Stimulated activated CD4-positive, alpha-beta T cell treated with anti-CD3 and anti-CD28 coated beads, TNF-alpha, amount 100 ng/mL, for 4 hours (primary cell): ENCODE measurements around the gene ITPR3.
"Not testable (repeated sequence)": the region's sequence is repeated elsewhere in the genome, so short reads cannot be mapped to it uniquely, and the experiment has no call there.

Experiments used
- DNase-seq, 3 experiments: peaks; one replicate each; pipeline ENCODE4 v3.0.0-alpha.2; 2020; ENCODE audit warnings: low read depth in 3 of 3

The ITPR3 gene

GRCh38 chr6:33591424-33592032, 29.6 kb upstream of the ITPR3 start:
- no peak for DNase-seq

DNA sequence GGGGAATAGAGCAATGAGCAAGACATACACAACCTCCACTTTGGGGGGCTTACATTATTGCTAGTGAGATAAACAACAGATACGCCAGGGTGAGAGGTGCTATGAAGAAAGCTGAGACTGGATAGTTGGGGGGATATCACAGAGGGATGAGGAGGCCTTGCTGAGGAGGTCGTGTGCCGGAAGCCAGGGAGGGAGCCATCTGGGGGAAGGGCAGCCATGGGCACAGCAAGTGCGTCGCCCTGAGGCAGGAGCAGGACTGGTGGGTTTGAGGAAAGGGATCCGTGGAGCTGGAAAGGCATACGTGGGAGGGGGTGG, 28.9 kb upstream of the ITPR3 start:
- no peak for DNase-seq

DNA sequence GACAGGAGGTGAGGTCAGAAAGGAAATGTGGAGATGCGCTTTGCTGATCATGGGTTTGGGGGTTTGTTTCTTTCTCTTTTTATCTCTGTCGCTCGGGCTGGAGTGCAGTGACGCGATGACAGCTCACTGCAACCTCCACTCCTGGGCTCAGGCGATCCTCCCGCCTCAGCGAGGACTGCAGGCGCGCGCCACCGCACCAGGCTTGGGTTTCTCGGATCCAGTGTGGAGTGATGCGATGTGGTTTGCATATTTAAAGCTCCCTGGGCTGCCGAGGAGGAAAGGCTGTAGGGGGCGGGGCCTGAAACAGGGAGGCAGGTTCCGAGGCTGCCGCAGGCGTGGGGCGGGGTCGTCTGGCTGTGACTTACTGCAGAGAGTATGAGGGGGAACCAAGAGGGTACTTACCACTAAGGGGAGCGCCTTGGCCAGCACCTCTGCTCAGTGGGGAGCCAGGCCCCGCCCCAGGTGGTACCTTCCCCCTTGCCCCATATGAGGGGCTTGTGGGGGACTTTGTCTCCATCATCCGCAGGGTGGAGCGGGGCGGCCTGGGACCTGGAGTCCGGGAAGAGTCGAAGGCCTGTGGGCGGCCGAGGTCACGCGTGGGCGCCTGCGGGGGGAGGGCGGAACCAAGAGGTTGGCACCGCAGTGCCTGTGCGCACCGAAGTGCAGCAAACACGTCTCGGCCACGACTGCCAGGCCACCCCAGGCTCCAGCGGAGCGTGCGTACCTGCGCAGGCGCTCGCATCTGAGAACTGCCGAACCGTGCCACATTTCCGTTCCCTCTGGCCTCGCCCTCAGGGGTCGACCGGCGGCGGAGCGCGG, 28.3 kb upstream of the ITPR3 start:
- no peak for DNase-seq

- DNase-seq = no peak
These were observed 27.8 kb upstream of the ITPR3 start for GRCh38 chr6:33593414-33593727.

DNA sequence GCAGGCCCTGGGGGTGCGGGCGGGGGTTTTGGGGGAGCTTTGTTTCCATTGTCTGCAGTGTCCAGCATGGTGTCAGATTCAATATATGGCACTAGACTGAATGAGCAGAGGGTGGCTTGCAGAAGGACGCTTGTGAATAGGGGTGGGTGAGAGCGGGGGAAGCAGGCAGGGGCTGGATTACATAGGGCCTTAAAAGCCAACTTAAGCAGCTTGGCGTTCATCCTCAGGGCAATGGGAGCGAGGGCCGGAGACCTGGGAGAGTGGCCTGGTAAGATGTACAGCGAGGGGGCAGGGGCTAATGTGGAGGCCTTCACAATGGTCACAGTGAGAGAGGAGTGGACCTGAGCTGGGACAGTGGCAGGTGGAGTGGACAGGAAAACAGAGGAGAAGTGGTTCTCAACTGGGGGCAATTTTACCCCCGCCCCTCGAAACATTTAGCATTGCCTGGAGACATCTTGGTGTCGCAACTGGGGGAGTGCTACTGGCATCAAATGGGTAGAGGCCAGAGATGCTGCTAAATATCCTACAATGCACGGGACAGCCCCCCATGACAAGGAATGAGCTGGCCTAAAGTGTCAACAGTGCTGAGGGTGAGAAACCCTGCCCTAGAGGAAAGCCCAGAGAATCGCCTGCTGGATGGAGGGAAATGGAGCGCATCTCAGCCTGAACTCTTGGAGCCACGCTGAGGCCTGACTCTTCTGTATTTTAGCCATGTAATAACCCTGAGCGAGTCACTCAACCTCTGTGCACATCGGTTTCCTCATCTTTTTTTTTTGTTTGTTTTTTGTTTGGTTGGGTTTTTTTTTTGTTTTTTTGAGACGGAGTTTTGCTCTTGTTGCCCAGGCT, 25.9 kb upstream of the ITPR3 start:
- no peak for DNase-seq

DNA sequence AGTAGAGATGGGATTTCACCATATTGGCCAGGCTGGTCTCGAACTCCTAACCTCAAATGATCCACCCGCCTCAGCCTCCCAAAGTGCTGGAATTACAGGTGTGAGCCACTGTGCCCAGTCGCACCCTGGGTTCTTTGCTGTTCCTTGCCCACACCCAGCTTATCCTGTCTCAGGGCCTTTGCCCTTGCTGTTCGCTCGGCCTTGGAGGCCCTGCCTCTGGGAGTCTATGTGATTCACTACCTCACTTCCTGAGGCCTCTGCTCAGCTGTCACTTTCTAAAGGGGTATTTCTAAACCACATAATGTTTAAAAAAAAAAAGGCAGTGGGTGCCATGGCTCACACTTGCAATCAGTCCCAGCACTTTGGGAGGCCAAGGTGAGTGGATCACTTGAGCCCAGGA, 24.2 kb upstream of the ITPR3 start:
- DNase-seq = not testable (repeated sequence)

GRCh38 chr6:33597551-33598322, 23.4 kb upstream of the ITPR3 start:
- DNase-seq = no peak

DNA sequence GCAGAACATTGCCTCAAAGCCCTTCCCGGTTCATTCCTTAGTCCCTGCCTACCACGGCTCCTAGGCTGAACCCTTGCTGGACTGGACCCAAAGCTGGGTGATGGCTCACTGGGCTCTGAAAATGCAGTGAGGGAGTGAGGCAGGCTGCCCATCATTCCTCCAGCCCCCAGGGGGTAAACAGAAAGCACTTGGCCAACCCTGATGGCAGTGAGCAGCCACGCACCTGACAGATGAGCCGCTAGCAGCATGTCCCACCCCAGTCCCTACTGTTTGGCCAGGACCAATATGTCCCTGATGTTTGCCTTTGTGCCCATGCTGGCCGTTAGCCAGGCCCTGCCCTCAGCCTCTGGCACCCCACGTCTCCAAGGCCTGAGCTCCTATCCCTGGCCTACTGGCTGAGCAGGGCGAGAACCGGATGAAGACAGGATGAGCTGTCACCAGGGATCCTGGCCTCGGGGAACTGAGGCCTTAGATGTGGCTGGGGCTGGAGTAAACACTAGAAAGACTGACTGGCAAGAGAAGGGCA, 21.6 kb upstream of the ITPR3 start:
- no peak for DNase-seq

GRCh38 chr6:33600761-33601160, 20.4 kb upstream of the ITPR3 start:
- no peak for DNase-seq

- DNase-seq = no peak
These were observed 18.9 kb upstream of the ITPR3 start for GRCh38 chr6:33602180-33602579.

GRCh38 chr6:33604941-33605854, 15.9 kb upstream of the ITPR3 start:
- no peak for DNase-seq

DNA sequence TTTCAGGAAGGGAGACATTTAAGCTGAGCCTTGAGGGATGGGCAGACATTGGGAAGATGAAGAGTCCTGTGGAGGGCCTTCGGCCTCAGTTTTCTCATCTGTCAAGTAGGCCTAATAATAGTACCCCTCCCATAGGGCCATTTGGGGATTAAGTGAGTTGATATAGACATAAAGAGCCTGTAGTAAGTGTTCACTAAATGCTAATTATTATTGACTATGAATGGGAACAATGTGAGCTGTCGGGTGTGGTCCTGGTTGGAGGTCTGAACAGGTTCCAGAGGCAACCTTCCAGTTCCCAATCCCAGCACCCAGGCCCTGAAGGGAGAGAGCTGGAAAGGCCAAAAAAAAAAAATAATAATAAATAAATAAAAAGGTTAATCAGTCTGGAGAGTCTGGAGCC, 14.5 kb upstream of the ITPR3 start:
- no peak for DNase-seq

GRCh38 chr6:33607126-33607783, 13.9 kb upstream of the ITPR3 start:
- DNase-seq = no peak

GRCh38 chr6:33607784-33608161, 13.3 kb upstream of the ITPR3 start:
- no peak for DNase-seq

DNA sequence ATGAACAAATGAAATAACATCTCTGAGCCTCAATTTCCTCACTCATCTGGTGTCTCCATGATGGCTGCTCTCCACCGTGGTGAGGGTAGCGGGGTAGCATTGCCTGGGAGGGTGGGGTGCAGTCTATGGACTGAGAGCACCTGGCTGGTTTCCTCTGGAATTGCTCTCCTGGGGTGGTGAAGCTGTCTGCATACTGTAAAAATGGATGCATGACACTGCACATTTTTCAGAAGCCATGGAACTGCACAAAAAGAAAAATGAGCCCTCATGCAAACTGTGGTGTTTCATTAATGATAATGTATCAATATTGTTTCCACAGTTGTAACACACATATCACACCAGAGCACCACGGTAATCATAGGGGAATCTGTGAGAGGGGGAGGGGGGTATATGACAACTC, 12.1 kb upstream of the ITPR3 start:
- DNase-seq = no peak

DNA sequence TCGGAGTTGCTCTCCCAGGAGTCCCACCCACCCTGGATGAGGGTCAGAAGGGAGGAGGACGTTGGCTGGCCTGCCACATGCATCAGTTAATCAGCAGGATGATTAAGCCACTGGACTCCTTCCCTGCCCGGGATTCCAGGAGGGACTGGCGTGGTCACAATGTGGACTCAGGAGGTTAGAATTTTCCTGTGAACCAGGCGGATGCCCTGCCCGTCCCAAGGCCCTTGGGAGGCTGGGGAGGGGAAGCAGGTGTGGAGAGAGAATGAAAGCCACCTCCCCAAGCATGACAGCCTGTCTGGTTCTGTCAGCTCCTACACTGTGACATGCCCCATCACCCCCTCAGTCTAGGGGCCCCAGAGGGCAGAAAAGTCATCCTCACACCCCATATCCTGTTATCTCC, 11.6 kb upstream of the ITPR3 start:
- no peak for DNase-seq

DNA sequence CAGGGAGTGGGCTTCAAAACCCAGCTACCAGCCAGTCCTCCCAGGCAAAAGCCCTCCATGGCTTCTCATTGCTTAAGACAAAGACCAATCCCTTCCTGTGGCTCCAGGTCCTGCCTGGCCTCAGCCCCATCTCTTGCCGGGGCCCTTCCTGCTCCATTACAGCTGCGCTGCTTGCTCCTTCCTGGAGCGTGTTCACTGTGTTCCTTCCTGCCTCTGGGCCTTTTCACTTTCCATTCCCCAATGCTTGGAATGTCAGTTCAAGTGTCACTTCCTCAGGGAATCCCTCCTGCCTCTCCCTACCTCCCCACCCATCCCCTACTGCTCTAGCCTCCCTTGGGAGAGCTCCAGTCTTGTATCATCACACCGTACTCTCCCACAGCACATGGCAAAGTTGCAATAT, 11.1 kb upstream of the ITPR3 start:
- DNase-seq = no peak

DNA sequence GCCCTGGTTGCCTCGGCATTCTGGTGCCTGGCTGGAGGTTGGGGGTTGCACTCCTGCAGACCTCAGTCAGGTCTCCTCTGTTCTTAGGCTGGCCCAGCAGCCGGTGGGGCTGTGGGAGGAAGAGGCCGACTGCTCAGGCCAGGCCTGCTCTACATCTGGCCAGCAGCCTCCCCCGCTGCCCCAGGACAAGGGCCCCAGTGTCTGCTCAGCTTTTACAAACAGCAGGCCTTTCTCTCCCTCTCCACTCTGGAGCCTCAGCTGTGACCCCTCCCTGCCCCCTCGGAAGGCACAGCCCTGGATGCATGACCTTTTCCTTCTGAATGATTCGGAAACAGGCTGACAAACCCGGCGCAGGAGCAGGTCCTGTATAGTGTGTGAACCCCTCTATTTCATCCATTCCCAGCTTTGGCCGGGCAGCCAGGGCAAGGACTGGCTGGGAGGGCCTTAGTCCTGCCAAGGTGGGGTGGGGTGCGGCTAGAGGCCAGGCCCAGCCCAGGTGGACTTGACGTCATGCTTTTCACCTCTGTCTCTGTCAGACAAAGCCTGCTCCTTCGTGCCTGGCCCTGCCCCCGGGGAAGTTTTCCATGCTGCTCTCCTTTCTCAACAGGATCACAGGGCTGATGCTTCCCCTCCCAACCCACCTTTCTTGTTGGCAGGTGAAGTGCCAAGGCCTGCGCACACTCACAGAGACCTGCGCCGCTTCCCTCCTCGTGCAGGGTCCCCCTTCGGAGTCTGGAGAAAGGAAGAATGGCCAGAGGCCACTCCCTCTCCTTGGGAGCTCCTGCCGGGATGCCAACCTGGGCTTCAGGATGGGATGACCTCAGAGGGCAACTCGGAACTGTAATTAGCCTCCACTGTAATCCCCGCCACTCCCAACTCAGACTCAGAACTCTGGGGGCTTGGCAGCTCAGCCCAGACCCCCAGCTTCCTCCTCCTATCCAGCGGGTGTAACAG, 10.1 kb upstream of the ITPR3 start:
- no peak for DNase-seq

DNA sequence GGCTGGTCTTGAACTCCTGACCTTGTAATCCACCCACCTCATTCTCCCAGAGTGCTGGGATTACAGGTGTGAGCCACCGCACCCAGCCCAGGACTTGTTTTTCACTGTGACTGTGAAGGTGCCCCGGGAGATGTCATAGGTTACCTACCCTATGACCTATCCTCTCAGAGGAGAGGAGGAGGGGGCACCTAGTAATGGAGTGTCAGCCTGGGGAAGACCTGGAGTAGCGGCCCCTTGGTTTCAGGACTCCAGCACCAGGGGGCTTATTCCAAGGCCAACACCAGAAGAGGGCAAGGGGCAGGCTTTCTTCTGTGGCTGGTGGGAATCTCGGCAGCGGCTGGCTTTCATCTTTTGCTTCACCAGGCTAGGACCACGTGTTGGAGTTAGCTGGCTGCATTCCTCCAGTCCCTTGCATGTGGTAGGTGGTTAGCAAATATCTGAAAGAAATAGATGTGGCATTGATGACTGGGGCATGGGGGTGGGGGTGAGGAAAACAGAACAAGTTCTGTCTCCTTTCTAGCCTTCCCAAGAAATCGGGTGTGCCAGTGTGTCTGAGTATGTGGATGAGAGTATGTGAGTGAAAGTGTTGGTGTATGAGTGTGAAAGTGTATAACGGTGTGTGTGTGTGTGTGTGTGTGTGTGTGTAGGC, 7.9 kb upstream of the ITPR3 start:
- DNase-seq = no peak
